Epithelial cell of proximal tubule (primary cell): ENCODE results near the gene HTR2C. TPM values are rescaled to one million over a fixed set of nuclear protein-coding genes. Genes with fewer than 3 reads are reported as not detected.

ENCODE experiments used
- DNase-seq: peaks from one replicate; pipeline ENCODE4 v3.0.0-alpha.2; 2011; ENCODE audit warnings: low read depth
- H3K4me3 ChIP-seq: 2 replicates; pipeline ENCODE4 v1.5.1; 2011; ENCODE audit warnings: low read depth, mild to moderate bottlenecking, low read length
- total RNA-seq: library from RNA; depleted of rRNA; stranded (reverse); fragments of >200 nt; gene quantifications from 2 replicates; pipeline ENCODE4 v1.2.3, GENCODE V29; 2015
- TF ChIP-seq, protein P1 (sequence below): conservative IDR thresholded peaks from 2 replicates; pipeline ENCODE4 v1.5.1; 2012; ENCODE audit warnings: low read depth, mild to moderate bottlenecking, low read length

Gene HTR2C
- total RNA-seq, 1 donor from 2014 or later = not detected

DNA sequence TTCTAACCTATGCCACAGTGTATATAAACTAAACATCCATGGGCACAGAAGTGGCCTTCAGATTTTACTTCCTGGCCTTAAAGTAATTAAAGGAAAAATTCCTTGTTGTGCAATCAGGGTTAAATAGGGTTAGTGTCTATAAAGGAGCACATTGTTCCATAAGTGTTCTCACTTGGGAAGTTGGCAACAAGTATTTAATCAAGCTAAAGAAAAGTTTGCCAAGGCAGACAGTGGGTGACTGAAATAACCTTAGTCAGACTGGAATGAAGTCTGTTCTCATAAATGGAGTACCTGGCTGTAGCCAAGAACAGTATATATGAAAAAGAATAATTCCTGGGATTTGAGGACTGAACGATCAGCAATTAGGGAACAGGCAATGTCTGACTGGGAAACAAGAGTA is 213.6 kb downstream of the HTR2C start:
- no peak for DNase-seq
- TF ChIP-seq, protein P1, sequence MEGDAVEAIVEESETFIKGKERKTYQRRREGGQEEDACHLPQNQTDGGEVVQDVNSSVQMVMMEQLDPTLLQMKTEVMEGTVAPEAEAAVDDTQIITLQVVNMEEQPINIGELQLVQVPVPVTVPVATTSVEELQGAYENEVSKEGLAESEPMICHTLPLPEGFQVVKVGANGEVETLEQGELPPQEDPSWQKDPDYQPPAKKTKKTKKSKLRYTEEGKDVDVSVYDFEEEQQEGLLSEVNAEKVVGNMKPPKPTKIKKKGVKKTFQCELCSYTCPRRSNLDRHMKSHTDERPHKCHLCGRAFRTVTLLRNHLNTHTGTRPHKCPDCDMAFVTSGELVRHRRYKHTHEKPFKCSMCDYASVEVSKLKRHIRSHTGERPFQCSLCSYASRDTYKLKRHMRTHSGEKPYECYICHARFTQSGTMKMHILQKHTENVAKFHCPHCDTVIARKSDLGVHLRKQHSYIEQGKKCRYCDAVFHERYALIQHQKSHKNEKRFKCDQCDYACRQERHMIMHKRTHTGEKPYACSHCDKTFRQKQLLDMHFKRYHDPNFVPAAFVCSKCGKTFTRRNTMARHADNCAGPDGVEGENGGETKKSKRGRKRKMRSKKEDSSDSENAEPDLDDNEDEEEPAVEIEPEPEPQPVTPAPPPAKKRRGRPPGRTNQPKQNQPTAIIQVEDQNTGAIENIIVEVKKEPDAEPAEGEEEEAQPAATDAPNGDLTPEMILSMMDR = no peak

DNA sequence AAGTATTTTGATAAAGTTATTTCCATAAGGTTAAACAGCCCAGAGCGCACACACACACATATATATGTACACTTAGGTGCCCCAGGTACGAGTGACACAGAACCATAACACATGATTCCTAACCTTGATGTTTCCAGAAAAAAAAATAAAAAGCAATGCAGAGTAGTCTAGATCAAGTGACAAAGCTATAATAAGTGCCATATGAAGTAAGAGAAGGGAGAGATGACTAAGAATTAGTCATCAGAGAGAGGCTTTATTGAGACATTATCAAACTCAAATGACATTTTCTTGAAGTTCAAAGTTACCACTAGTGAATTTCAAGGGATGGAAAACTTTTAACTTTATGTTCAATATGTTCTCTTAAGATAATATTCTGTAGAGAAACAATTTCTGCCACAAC is 215.0 kb downstream of the HTR2C start:
- no peak overlapping the region for H3K4me3 ChIP-seq
- TF ChIP-seq, protein P1 = no peak
- DNase-seq = no peak

More for the DNA sequence above, 213.6 kb downstream of the HTR2C start:
- H3K4me3 ChIP-seq = no peak overlapping the region

DNA sequence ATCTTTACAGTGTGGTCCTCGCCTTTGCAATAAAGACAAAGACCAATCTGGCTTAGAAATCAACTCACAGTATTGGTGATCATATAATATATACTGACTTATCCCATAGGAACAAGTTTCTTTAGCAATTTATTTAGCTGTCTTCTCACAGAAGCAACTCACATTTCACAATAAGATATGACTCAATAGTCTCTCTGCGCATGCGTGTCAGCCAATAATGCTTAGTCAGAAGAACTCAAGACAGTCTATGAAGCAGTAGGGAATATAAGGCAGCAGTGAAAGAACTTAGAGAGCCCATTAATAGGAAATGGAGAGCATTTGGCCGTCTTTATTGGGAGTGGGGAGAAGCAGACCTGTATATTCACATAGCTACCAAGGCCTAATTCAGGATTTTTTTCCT is 216.8 kb downstream of the HTR2C start:
- TF ChIP-seq, protein P1 = no peak
- no peak for DNase-seq
- no peak overlapping the region for H3K4me3 ChIP-seq

DNA sequence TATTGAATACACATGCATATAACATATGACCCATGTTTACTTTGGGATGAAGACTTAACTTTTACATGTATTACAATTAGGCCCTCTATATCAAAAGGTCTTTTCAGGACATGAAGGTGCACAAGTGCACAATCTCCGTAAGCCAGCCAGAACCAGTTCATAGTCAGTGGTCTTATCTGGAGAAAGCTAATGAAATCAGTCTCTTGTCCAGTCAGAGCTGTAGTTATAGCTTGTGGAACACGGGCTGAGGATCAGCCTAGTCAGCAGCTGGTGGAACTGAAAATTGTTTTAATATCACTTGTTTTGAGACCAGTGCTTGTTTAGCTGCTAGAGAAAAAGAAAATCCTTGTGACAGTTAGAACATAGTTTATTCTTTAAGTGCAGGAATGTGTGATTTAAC is 235.6 kb downstream of the HTR2C start:
- DNase-seq = no peak
- TF ChIP-seq, protein P1 = no peak
- H3K4me3 ChIP-seq = no peak overlapping the region

GRCh38 chrX:114841051-114841450 is 257.2 kb downstream of the HTR2C start:
- H3K4me3 ChIP-seq = no peak overlapping the region
- TF ChIP-seq, protein P1 = no peak
- DNase-seq = no peak

DNA sequence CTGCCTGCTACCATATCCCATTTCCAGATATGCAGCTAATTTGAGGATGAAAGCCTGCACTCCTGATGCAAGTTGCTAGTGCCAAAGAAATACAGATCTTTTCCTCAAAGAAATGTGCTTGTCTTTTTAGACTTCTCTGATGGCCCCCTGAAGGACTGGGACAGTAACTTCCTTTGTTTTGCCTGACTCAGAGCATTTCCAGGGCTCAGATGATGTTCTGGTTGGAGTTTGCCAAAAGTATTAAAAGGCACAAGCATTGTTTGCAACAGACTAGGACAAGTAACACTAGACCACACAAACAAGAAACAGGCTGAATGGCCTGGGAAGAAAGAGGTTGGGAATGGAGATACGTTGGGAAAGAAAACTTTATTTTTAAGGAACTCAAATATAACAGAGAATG is 258.3 kb downstream of the HTR2C start:
- TF ChIP-seq, protein P1 = no peak
- no peak overlapping the region for H3K4me3 ChIP-seq
- DNase-seq = no peak

DNA sequence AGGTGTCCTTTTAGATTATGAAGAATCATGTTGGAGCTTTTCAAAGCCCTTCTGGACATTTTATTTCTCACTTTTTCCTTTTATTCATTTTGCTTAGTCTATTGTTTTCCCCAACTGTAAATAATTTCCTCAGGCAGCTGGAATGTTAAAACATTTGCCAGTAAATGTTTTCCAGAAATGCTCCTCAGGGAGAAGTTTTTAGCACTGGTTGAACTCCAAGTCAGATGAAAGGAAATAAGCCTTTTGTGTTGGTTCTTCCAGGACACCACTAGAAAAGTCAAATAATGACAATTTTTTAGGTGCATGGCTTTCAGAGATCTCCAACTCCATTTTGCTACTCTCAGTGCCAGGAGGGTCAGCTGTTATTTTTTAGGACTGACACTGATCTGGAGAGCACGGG is 305.6 kb downstream of the HTR2C start:
- no peak overlapping the region for H3K4me3 ChIP-seq
- TF ChIP-seq, protein P1 = no peak
- DNase-seq = no peak
